GM12878 (cell line): Measurements from ENCODE around the gene CCDC88C. TPM values are rescaled to one million over a fixed set of nuclear protein-coding genes. Genes with fewer than 3 reads are reported as not detected.

ENCODE experiments used
- ATAC-seq: fragments of 200-7000 bp; cut with Tn5 transposase; 3 replicates; pipeline ENCODE4 v1.9.1; 2020; ENCODE audit warnings: mild to moderate bottlenecking, moderate library complexity
- BruUV-seq: library from RNA; stranded (reverse); fragments of 400-500 nt; replicated peaks from 2 replicates; lab custom pipeline; 2021; lab: Mats Ljungman, UMichigan
- CTCF ChIA-PET: fragments of 300-600 bp; sonication (Branson Sonifier 250); formaldehyde crosslinking; extraction: SDS; loops from one replicate; lab custom pipeline; 2021; ENCODE audit warnings: inconsistent platforms; lab: Yijun Ruan, JAX
- POLR2A ChIA-PET: fragments of 350-600 bp; formaldehyde crosslinking; extraction: SDS; loops from one replicate; lab custom pipeline; 2021; ENCODE audit warnings: inconsistent platforms; lab: Charles Lee
- RAD21 ChIA-PET: fragments of 300-600 bp; sonication (Branson Sonifier 250); formaldehyde crosslinking; loops from one replicate; lab custom pipeline; 2023; ENCODE audit warnings: antibody characterized with exemption; ENCODE audit not compliant: unreplicated experiment; lab: Charles Lee
- SMC1A ChIA-PET: fragments of 300-600 bp; sonication (Branson Sonifier 250); formaldehyde crosslinking; loops from one replicate; lab custom pipeline; 2023; ENCODE audit not compliant: unreplicated experiment, uncharacterized antibody; lab: Charles Lee
- DNase-seq: peaks from one replicate; pipeline ENCODE4 v3.0.0-alpha.2; 2011; ENCODE audit warnings: low read depth, low spot score
- FAIRE-seq: peaks from 3 replicates; lab custom pipeline; 2011; peaks lifted over from hg19 to GRCh38; lab: Jason Lieb, UNC
- H2AFZ ChIP-seq: 2 replicates; pipeline ENCODE4 v1.6.0; 2011; ENCODE audit warnings: low read depth, low read length, control low read depth; ENCODE audit not compliant: control insufficient read depth
- H3K27ac ChIP-seq: 2 replicates; pipeline ENCODE4 v1.5.1; 2011; ENCODE audit warnings: control low read depth; ENCODE audit not compliant: control insufficient read depth, insufficient read depth
- H3K27me3 ChIP-seq, 2 experiments: replicated peaks in 1 of 2; 2 replicates each; pipeline versions ENCODE4 v1.6.0 to v1.6.1; 2011; ENCODE audit warnings: low read length in 1 of 2; ENCODE audit not compliant: control insufficient read depth in 2 of 2, insufficient read depth in 2 of 2
- H3K36me3 ChIP-seq, 2 experiments: 2 replicates each; pipeline ENCODE4 v1.5.1; 2011; ENCODE audit warnings: low read length in 1 of 2; ENCODE audit not compliant: control insufficient read depth in 2 of 2, insufficient read depth in 2 of 2
- H3K4me1 ChIP-seq: 2 replicates; pipeline ENCODE4 v1.6.1; 2011; ENCODE audit warnings: mild to moderate bottlenecking, low read length, moderate library complexity, mixed read lengths; ENCODE audit not compliant: control insufficient read depth, insufficient read depth
- H3K4me2 ChIP-seq: 2 replicates; pipeline ENCODE4 v1.6.0; 2011; ENCODE audit warnings: control low read depth; ENCODE audit not compliant: control insufficient read depth, insufficient read depth
- H3K4me3 ChIP-seq: fragments of 200-600 bp; sonication (generic); 2 replicates; pipeline ENCODE4 v1.5.1; 2016
- H3K79me2 ChIP-seq: 2 replicates; pipeline ENCODE4 v1.6.0; 2011; ENCODE audit warnings: low read length; ENCODE audit not compliant: control insufficient read depth, insufficient read depth
- H3K9ac ChIP-seq: 2 replicates; pipeline ENCODE4 v1.8.0; 2011; ENCODE audit warnings: low read length, control low read depth, mixed read lengths; ENCODE audit not compliant: control insufficient read depth, insufficient read depth
- H3K9me3 ChIP-seq: replicated peaks from 3 replicates; pipeline ENCODE4 v1.5.1; 2011; ENCODE audit warnings: mild to moderate bottlenecking, low read length; ENCODE audit not compliant: control insufficient read depth, insufficient read depth
- H4K20me1 ChIP-seq: 2 replicates; pipeline ENCODE4 v1.6.0; 2011; ENCODE audit not compliant: control insufficient read depth, insufficient read depth
- BMI1 ChIP-seq: fragments of 450-650 bp; IDR thresholded peaks from 2 replicates; pipeline ENCODE4 v1.6.1; 2016; ENCODE audit warnings: mild to moderate bottlenecking, moderate library complexity, borderline replicate concordance
- FOS ChIP-seq: IDR thresholded peaks from 3 replicates; pipeline ENCODE4 v1.6.1; 2011; ENCODE audit warnings: borderline replicate concordance; ENCODE audit not compliant: insufficient read length; ENCODE audit errors: extremely low read depth
- HDAC6 ChIP-seq: fragments of 200-600 bp; sonication (generic); IDR thresholded peaks from one replicate; pipeline ENCODE4 v1.8.0; 2017; ENCODE audit warnings: antibody characterized with exemption; ENCODE audit not compliant: unreplicated experiment
- KDM1A ChIP-seq: fragments of 200-600 bp; sonication (generic); IDR thresholded peaks from 2 replicates; pipeline ENCODE4 v1.6.1; 2016; ENCODE audit warnings: borderline replicate concordance
- MYB ChIP-seq: fragments of 150-350 bp; IDR thresholded peaks from 2 replicates; pipeline ENCODE4 v1.6.1; 2014; ENCODE audit warnings: mild to moderate bottlenecking, low read depth, low read length, borderline replicate concordance
- PML ChIP-seq: IDR thresholded peaks from 2 replicates; pipeline ENCODE4 v1.6.1; 2012; ENCODE audit warnings: low read length, inconsistent platforms
- SMARCA5 ChIP-seq: fragments of 450-650 bp; IDR thresholded peaks from 2 replicates; pipeline ENCODE4 v1.6.1; 2017; ENCODE audit warnings: mild to moderate bottlenecking
- TAF1 ChIP-seq: IDR thresholded peaks from 2 replicates; pipeline ENCODE4 v1.6.1; 2011; ENCODE audit warnings: mild to moderate bottlenecking, low read depth, low read length, borderline replicate concordance
- YY1 ChIP-seq: IDR thresholded peaks from 2 replicates; pipeline ENCODE4 v1.6.1; 2011; ENCODE audit warnings: low read depth, mild to moderate bottlenecking, low read length
- ZNF24 ChIP-seq: fragments of 450-650 bp; IDR thresholded peaks from 2 replicates; pipeline ENCODE4 v1.6.1; 2017; ENCODE audit warnings: antibody characterized with exemption, mild to moderate bottlenecking
- WGBS: methylation state at CpG from one replicate; pipeline ENCODE4 v1.1.6; 2016; ENCODE audit warnings: low lambda C conversion rate; ENCODE audit not compliant: insufficient replicate concordance, insufficient coverage; ENCODE audit errors: missing lambda C conversion rate; 5-methylcytosine and 5-hydroxymethylcytosine counted together
- in situ Hi-C: fragments of 300-500 bp; cut with MboI; formaldehyde crosslinking; loops from 9 replicates; pipeline ENCODE4 v1.14.3; 2018; ENCODE audit warnings: mixed read lengths
- intact Hi-C: fragments of 100-400 bp; cut with micrococcal nuclease; formaldehyde crosslinking; loops from one replicate; pipeline ENCODE4 v1.14.2; 2022; ENCODE audit not compliant: unreplicated experiment
- polyA plus RNA-seq, 11 experiments: library from polyadenylated mRNA; depleted of rRNA in 4 of 11; unstranded in 6 of 11; stranded (reverse) in 5 of 11; fragments of >200 nt; fragmentation: Nextera tagmentation in 4 of 11; fragmentation: Illumina TruSeq in 1 of 11; extraction: Ambion mirVana in 4 of 11; extraction: Trizol in 1 of 11; gene quantifications; 1 replicate in 1 of 11; 2 replicates in 10 of 11; pipeline versions ENCODE4 v1.2.1 to v1.2.3, GENCODE V29; 2011 to 2016; ENCODE audit warnings: inconsistent platforms in 2 of 11, missing spikeins in 2 of 11, low read depth in 1 of 11
- total RNA-seq, 4 experiments: library from RNA; depleted of rRNA in 3 of 4; stranded (reverse); fragments of >200 nt in 3 of 4; fragmentation: Illumina TruSeq in 1 of 4; extraction: Trizol in 1 of 4; gene quantifications; 2 replicates each; pipeline versions ENCODE4 v1.2.1 to v1.2.3, GENCODE V29; 2013 to 2021
- TF ChIP-seq, protein P1 (sequence below): fragments of 450-650 bp; formaldehyde crosslinking; IDR thresholded peaks from 2 replicates; pipeline ENCODE4 v1.4.0; 2020; ENCODE audit warnings: mild to moderate bottlenecking, moderate library complexity
- TF ChIP-seq, protein P2 (sequence below): fragments of 450-650 bp; IDR thresholded peaks from 2 replicates; pipeline ENCODE4 v1.6.1; 2018; ENCODE audit warnings: mild to moderate bottlenecking, low read depth, moderate library complexity; ENCODE audit not compliant: partially characterized antibody

Gene CCDC88C
- total and polyA plus RNA-seq, 10 of the 15 experiments (the other 5 are each of a cell fraction or from before 2014, with no cell fraction given), result 4.0 to 79.6 (median 36.6) TPM

DNA sequence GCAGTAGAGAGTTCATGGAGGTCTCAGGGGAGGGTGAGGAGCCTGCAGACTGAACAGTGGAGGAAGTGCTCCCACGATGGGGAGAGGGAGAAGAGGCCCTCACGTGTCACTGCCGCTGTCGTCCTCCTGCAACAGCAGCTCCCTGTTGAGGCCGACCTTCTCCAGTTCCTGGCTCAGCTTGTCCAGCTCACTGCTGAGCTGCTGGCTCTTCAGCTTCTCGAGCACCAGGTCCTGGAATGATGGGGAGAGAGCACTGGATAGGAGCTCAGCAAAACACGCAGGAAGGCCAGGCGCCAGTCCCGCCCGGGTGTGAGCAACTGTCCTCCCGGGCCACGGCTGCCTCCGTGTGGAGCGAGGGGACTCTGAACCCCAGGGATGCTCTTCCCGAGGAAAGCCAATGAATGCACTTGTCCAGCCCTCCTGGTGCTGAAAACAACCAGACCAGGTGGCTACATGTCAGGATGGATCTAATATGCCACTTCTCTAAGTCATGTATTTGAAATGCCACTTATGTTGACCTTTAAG lies 107.8 kb downstream of the CCDC88C start:
- Histone ChIP-seq H3K27me3 (no peaks in the 10 kb centered on the region), H3K9ac (no peak overlapping the region), H4K20me1 (no peaks in the 10 kb centered on the region; the same call in 1 of the 2 replicates), H3K4me1 (no peaks in the 10 kb centered on the region), H3K4me2 (no peak overlapping the region), H3K79me2 (peaks cover 6% of the 10 kb centered on the region), H3K4me3 (no peak overlapping the region), H3K27ac (no peak overlapping the region), H2AFZ (no peak overlapping the region), H3K36me3 (peaks cover 42 to 53% of the 10 kb centered on the region in 2 experiments), H3K9me3 (no peaks in the 10 kb centered on the region)
- CTCF ChIA-PET, result interaction anchor here (1.0 kb wide), 1 partner anchor 14 kb away, joined by 3 read pairs; no protein-coding TSS in a partner anchor
- intact Hi-C loops, result no loop called here
- RAD21 ChIA-PET, result no interaction called here
- TF ChIP-seq PML (no peak), MYB (no peak), ZNF24 (no peak), YY1 (no peak), KDM1A (no peak), FOS (no peak), SMARCA5 (no peak), BMI1 (no peak), HDAC6 (no peak), TAF1 (no peak)
- TF ChIP-seq, protein P1, sequence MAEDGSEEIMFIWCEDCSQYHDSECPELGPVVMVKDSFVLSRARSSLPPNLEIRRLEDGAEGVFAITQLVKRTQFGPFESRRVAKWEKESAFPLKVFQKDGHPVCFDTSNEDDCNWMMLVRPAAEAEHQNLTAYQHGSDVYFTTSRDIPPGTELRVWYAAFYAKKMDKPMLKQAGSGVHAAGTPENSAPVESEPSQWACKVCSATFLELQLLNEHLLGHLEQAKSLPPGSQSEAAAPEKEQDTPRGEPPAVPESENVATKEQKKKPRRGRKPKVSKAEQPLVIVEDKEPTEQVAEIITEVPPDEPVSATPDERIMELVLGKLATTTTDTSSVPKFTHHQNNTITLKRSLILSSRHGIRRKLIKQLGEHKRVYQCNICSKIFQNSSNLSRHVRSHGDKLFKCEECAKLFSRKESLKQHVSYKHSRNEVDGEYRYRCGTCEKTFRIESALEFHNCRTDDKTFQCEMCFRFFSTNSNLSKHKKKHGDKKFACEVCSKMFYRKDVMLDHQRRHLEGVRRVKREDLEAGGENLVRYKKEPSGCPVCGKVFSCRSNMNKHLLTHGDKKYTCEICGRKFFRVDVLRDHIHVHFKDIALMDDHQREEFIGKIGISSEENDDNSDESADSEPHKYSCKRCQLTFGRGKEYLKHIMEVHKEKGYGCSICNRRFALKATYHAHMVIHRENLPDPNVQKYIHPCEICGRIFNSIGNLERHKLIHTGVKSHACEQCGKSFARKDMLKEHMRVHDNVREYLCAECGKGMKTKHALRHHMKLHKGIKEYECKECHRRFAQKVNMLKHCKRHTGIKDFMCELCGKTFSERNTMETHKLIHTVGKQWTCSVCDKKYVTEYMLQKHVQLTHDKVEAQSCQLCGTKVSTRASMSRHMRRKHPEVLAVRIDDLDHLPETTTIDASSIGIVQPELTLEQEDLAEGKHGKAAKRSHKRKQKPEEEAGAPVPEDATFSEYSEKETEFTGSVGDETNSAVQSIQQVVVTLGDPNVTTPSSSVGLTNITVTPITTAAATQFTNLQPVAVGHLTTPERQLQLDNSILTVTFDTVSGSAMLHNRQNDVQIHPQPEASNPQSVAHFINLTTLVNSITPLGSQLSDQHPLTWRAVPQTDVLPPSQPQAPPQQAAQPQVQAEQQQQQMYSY (CRISPR knock-in tag), result no peak
- TF ChIP-seq, protein P2, sequence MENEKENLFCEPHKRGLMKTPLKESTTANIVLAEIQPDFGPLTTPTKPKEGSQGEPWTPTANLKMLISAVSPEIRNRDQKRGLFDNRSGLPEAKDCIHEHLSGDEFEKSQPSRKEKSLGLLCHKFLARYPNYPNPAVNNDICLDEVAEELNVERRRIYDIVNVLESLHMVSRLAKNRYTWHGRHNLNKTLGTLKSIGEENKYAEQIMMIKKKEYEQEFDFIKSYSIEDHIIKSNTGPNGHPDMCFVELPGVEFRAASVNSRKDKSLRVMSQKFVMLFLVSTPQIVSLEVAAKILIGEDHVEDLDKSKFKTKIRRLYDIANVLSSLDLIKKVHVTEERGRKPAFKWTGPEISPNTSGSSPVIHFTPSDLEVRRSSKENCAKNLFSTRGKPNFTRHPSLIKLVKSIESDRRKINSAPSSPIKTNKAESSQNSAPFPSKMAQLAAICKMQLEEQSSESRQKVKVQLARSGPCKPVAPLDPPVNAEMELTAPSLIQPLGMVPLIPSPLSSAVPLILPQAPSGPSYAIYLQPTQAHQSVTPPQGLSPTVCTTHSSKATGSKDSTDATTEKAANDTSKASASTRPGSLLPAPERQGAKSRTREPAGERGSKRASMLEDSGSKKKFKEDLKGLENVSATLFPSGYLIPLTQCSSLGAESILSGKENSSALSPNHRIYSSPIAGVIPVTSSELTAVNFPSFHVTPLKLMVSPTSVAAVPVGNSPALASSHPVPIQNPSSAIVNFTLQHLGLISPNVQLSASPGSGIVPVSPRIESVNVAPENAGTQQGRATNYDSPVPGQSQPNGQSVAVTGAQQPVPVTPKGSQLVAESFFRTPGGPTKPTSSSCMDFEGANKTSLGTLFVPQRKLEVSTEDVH, result no peak
- POLR2A ChIA-PET, result interaction anchor here (0.6 kb wide), 1 partner anchor 183 kb away, joined by 3 read pairs; no protein-coding TSS in a partner anchor
- SMC1A ChIA-PET, result interaction anchor here (1.2 kb wide), 1 partner anchor 22 kb away, joined by 3 read pairs; no protein-coding TSS in a partner anchor
- DNase-seq, result no peak
- in situ Hi-C loops, result no loop called here
- 91% methylated on average over 11 of the region's 15 CpGs for WGBS
- no TSS peak for BruUV-seq
- FAIRE-seq, result no peak
- no peak for ATAC-seq
